ENCODE measurements around the gene CNGA2.

The CNGA2 gene

GRCh38 chrX:151697522-151697921, 37.0 kb upstream of the CNGA2 start:
- no peak overlapping the region for H3K4me2 ChIP-seq (ENCODE audit: low read length)
- no peaks in the 10 kb centered on the region for H3K9me2 ChIP-seq (replicated peaks; ENCODE audit: control insufficient read depth, low read length)
- H3K4me3 ChIP-seq (ENCODE audit: low read length), result no peak overlapping the region
- no peaks in the 10 kb centered on the region for H3K4me1 ChIP-seq (ENCODE audit: control insufficient read depth, low read length)
- H3K36me3 ChIP-seq (ENCODE audit: control insufficient read depth, low read length), result no peaks in the 10 kb centered on the region
- H3K27me3 ChIP-seq (ENCODE audit: control insufficient read depth, low read length), result no peaks in the 10 kb centered on the region
- H3K9me3 ChIP-seq (ENCODE audit: control insufficient read depth, insufficient read depth, low read length), result no peaks in the 10 kb centered on the region
- H3F3A ChIP-seq (ENCODE audit: control insufficient read depth, insufficient read depth), result no peaks in the 10 kb centered on the region
- no peak for TF ChIP-seq EZH2phosphoT487 (IDR thresholded peaks at IDR 0.05; ENCODE audit: borderline replicate concordance, low read length)
- TF ChIP-seq, protein P1, sequence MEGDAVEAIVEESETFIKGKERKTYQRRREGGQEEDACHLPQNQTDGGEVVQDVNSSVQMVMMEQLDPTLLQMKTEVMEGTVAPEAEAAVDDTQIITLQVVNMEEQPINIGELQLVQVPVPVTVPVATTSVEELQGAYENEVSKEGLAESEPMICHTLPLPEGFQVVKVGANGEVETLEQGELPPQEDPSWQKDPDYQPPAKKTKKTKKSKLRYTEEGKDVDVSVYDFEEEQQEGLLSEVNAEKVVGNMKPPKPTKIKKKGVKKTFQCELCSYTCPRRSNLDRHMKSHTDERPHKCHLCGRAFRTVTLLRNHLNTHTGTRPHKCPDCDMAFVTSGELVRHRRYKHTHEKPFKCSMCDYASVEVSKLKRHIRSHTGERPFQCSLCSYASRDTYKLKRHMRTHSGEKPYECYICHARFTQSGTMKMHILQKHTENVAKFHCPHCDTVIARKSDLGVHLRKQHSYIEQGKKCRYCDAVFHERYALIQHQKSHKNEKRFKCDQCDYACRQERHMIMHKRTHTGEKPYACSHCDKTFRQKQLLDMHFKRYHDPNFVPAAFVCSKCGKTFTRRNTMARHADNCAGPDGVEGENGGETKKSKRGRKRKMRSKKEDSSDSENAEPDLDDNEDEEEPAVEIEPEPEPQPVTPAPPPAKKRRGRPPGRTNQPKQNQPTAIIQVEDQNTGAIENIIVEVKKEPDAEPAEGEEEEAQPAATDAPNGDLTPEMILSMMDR (IDR thresholded peaks at IDR 0.05; ENCODE audit: low read depth, low read length, poor library complexity, severe bottlenecking), result no peak
- no peaks in the 10 kb centered on the region for H4K20me1 ChIP-seq (ENCODE audit: control insufficient read depth, insufficient read depth, low read depth, low read length)
- no peak overlapping the region for H3K27ac ChIP-seq (ENCODE audit: low read depth, low read length)
- no peaks in the 10 kb centered on the region for H3K79me2 ChIP-seq (ENCODE audit: control insufficient read depth, low read length)

- H3K79me2 ChIP-seq (ENCODE audit: control insufficient read depth, low read length), result no peaks in the 10 kb centered on the region
- no peaks in the 10 kb centered on the region for H3K9me2 ChIP-seq (replicated peaks; ENCODE audit: control insufficient read depth, low read length)
- TF ChIP-seq, protein P1 (IDR thresholded peaks at IDR 0.05; ENCODE audit: low read depth, low read length, poor library complexity, severe bottlenecking), result no peak
- TF ChIP-seq EZH2phosphoT487 (IDR thresholded peaks at IDR 0.05; ENCODE audit: borderline replicate concordance, low read length), result no peak
- H3K27ac ChIP-seq (ENCODE audit: low read depth, low read length), result no peak overlapping the region
- H3K4me3 ChIP-seq (ENCODE audit: low read length), result no peak overlapping the region
- no peaks in the 10 kb centered on the region for H4K20me1 ChIP-seq (ENCODE audit: control insufficient read depth, insufficient read depth, low read depth, low read length)
- H3K27me3 ChIP-seq (ENCODE audit: control insufficient read depth, low read length), result no peaks in the 10 kb centered on the region
- H3F3A ChIP-seq (ENCODE audit: control insufficient read depth, insufficient read depth), result no peaks in the 10 kb centered on the region
- no peaks in the 10 kb centered on the region for H3K36me3 ChIP-seq (ENCODE audit: control insufficient read depth, low read length)
- no peaks in the 10 kb centered on the region for H3K9me3 ChIP-seq (ENCODE audit: control insufficient read depth, insufficient read depth, low read length)
- H3K4me1 ChIP-seq (ENCODE audit: control insufficient read depth, low read length), result no peaks in the 10 kb centered on the region
- H3K4me2 ChIP-seq (ENCODE audit: low read length), result no peak overlapping the region
Measured at GRCh38 chrX:151698485-151698884, 36.1 kb upstream of the CNGA2 start.

DNA sequence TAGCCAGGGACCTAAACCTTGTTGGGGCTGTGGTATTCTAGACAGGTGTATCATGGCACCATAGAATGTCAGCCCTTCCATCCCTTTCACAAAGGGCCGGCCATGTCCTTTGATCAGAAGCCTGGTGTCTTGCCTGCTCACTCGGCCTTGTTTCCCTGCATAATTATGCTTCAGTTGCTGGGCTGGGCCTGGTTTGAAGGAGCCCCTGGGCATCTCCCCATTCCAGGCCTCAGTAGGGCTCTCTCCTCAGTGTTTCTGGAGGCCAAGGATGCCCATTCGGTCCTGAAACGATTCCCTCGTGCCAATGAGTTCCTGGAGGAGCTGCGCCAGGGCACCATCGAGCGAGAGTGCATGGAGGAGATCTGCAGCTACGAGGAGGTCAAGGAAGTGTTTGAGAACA, 34.8 kb upstream of the CNGA2 start:
- Histone ChIP-seq H3K4me1 (ENCODE audit: control insufficient read depth, low read length) (no peaks in the 10 kb centered on the region), H3K36me3 (ENCODE audit: control insufficient read depth, low read length) (no peaks in the 10 kb centered on the region), H3K4me3 (ENCODE audit: low read length) (no peak overlapping the region), H3K4me2 (ENCODE audit: low read length) (no peak overlapping the region), H3K27me3 (ENCODE audit: control insufficient read depth, low read length) (no peaks in the 10 kb centered on the region), H3K9me2 (replicated peaks; ENCODE audit: control insufficient read depth, low read length) (no peaks in the 10 kb centered on the region), H3K9me3 (ENCODE audit: control insufficient read depth, insufficient read depth, low read length) (no peaks in the 10 kb centered on the region), H3K79me2 (ENCODE audit: control insufficient read depth, low read length) (no peaks in the 10 kb centered on the region), H3F3A (ENCODE audit: control insufficient read depth, insufficient read depth) (no peaks in the 10 kb centered on the region), H3K27ac (ENCODE audit: low read depth, low read length) (no peak overlapping the region), H4K20me1 (ENCODE audit: control insufficient read depth, insufficient read depth, low read depth, low read length) (no peaks in the 10 kb centered on the region)
- TF ChIP-seq EZH2phosphoT487 (IDR thresholded peaks at IDR 0.05; ENCODE audit: borderline replicate concordance, low read length), result no peak
- TF ChIP-seq, protein P1 (IDR thresholded peaks at IDR 0.05; ENCODE audit: low read depth, low read length, poor library complexity, severe bottlenecking), result no peak

DNA sequence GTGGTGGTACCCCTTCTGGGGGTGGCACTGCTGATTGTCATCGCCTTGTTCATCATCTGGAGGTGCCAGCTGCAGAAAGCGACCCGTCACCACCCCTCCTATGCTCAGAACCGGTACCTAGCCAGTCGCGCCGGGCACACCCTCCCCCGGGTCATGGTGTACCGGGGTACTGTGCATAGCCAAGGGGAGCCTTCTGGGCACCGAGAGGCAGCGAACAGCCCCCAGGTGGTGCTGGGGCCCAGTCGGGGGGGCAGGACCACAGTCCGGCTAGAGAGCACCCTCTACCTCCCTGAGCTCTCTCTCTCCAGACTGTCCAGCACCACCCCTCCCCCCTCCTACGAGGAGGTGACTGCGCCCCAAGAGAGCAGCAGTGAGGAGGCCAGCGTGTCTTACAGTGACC, 34.0 kb upstream of the CNGA2 start:
- Histone ChIP-seq H3K4me1 (ENCODE audit: control insufficient read depth, low read length) (no peaks in the 10 kb centered on the region), H3K4me3 (ENCODE audit: low read length) (no peak overlapping the region), H3K79me2 (ENCODE audit: control insufficient read depth, low read length) (no peaks in the 10 kb centered on the region), H3K9me3 (ENCODE audit: control insufficient read depth, insufficient read depth, low read length) (no peaks in the 10 kb centered on the region), H3K36me3 (ENCODE audit: control insufficient read depth, low read length) (no peaks in the 10 kb centered on the region), H3F3A (ENCODE audit: control insufficient read depth, insufficient read depth) (no peaks in the 10 kb centered on the region), H3K9me2 (replicated peaks; ENCODE audit: control insufficient read depth, low read length) (no peaks in the 10 kb centered on the region), H3K27me3 (ENCODE audit: control insufficient read depth, low read length) (no peaks in the 10 kb centered on the region), H4K20me1 (ENCODE audit: control insufficient read depth, insufficient read depth, low read depth, low read length) (no peaks in the 10 kb centered on the region), H3K4me2 (ENCODE audit: low read length) (no peak overlapping the region), H3K27ac (ENCODE audit: low read depth, low read length) (no peak overlapping the region)
- TF ChIP-seq, protein P1 (IDR thresholded peaks at IDR 0.05; ENCODE audit: low read depth, low read length, poor library complexity, severe bottlenecking), result no peak
- TF ChIP-seq EZH2phosphoT487 (IDR thresholded peaks at IDR 0.05; ENCODE audit: borderline replicate concordance, low read length), result no peak

Data from DOHH2 (cell line).